HepG2 (cell line): ENCODE measurements around the gene KLF7. TPM values are rescaled to one million over a fixed set of nuclear protein-coding genes. Genes with fewer than 3 reads are reported as not detected.

Experiments used
- ATAC-seq: fragments of 200-7000 bp; cut with Tn5 transposase; 3 replicates; pipeline ENCODE4 v1.9.1; 2020; ENCODE audit warnings: mild to moderate bottlenecking, moderate library complexity
- BruUV-seq: library from RNA; stranded (reverse); fragments of 400-500 nt; replicated peaks from 2 replicates; lab custom pipeline; 2021; lab: Mats Ljungman, UMichigan
- CTCF ChIA-PET: fragments of 300-600 bp; formaldehyde crosslinking; extraction: SDS; loops from one replicate; lab custom pipeline; 2021; ENCODE audit warnings: low total read pairs, inconsistent platforms, low intra/inter-chr PET ratio; lab: Yijun Ruan, JAX
- POLR2A ChIA-PET: fragments of 350-600 bp; sonication (Branson Sonifier 250); formaldehyde crosslinking; loops from one replicate; lab custom pipeline; 2020; ENCODE audit warnings: antibody characterized with exemption, inconsistent platforms; lab: Yijun Ruan, JAX
- DNase-seq: peaks from one replicate; pipeline ENCODE4 v3.0.0-alpha.2; 2015; ENCODE audit warnings: low spot score
- FAIRE-seq: peaks from 3 replicates; lab custom pipeline; 2011; peaks lifted over from hg19 to GRCh38; lab: Jason Lieb, UNC
- H2AFZ ChIP-seq: one replicate; pipeline ENCODE4 v1.6.1; 2011; ENCODE audit warnings: low read length, inconsistent platforms
- H3K27ac ChIP-seq: fragments of 300-600 bp; 3 replicates; pipeline ENCODE4 v1.8.0; 2011; ENCODE audit warnings: mixed run types, mild to moderate bottlenecking, mixed read lengths, low read length, inconsistent platforms; ENCODE audit not compliant: insufficient read depth; ENCODE audit errors: extremely low read length
- H3K27me3 ChIP-seq, 2 experiments: fragments of 200-600 bp in 1 of 2; 2 replicates in 1 of 2; 3 replicates in 1 of 2; pipeline versions ENCODE4 v1.6.0 to v1.8.0; 2011; ENCODE audit warnings: low read length in 2 of 2, mild to moderate bottlenecking in 2 of 2, moderate library complexity in 2 of 2, inconsistent platforms in 1 of 2; ENCODE audit not compliant: insufficient read depth in 2 of 2, control insufficient read depth in 1 of 2
- H3K36me3 ChIP-seq, 2 experiments: fragments of 200-600 bp in 1 of 2; replicated peaks in 1 of 2; 2 replicates in 1 of 2; 3 replicates in 1 of 2; pipeline versions ENCODE4 v1.5.1 to v1.8.0; 2011; ENCODE audit warnings: low read length in 2 of 2, inconsistent platforms in 1 of 2; ENCODE audit not compliant: insufficient read depth in 2 of 2, control insufficient read depth in 1 of 2
- H3K4me1 ChIP-seq: 2 replicates; pipeline ENCODE4 v1.5.1; 2012; ENCODE audit warnings: low read length, inconsistent platforms; ENCODE audit not compliant: insufficient read depth
- H3K4me2 ChIP-seq: 2 replicates; pipeline ENCODE4 v1.6.0; 2011; ENCODE audit warnings: low read depth, low read length, inconsistent platforms
- H3K4me3 ChIP-seq, 3 experiments: fragments of 200-600 bp in 1 of 3; sonication (generic), shearing (Covaris generic) in 1 of 3; replicated peaks in 1 of 3; 2 replicates each; pipeline ENCODE4 v1.5.1; 2011 to 2016; ENCODE audit warnings: low read length in 3 of 3, inconsistent platforms in 2 of 3, low read depth in 2 of 3, mild to moderate bottlenecking in 2 of 3, control low read depth in 1 of 3, mixed read lengths in 1 of 3; ENCODE audit not compliant: insufficient read depth in 1 of 3
- H3K79me2 ChIP-seq: one replicate; pipeline ENCODE4 v1.6.1; 2011; ENCODE audit warnings: low read length, inconsistent platforms; ENCODE audit not compliant: insufficient read depth
- H3K9ac ChIP-seq: 2 replicates; pipeline ENCODE4 v1.6.0; 2011; ENCODE audit warnings: mild to moderate bottlenecking, low read depth, low read length, inconsistent platforms; ENCODE audit not compliant: insufficient read depth
- H3K9me3 ChIP-seq: 2 replicates; pipeline ENCODE4 v1.5.1; 2012; ENCODE audit warnings: mild to moderate bottlenecking, low read length
- H4K20me1 ChIP-seq: 2 replicates; pipeline ENCODE4 v1.6.0; 2011; ENCODE audit warnings: inconsistent platforms, mild to moderate bottlenecking, low read length, moderate library complexity; ENCODE audit not compliant: insufficient read depth
- CEBPG ChIP-seq: IDR thresholded peaks from 2 replicates; pipeline ENCODE4 v1.6.1; 2016
- DRAP1 ChIP-seq: IDR thresholded peaks from 2 replicates; pipeline ENCODE4 v1.6.1; 2016; ENCODE audit warnings: missing genetic modification reagents, missing compliant biosample characterization
- HIC2 ChIP-seq: sonication (generic); formaldehyde crosslinking; IDR thresholded peaks from 2 replicates; pipeline ENCODE4 v1.9.0; 2022; ENCODE audit warnings: low read depth, missing genetic modification reagents
- MXD3 ChIP-seq: IDR thresholded peaks from 2 replicates; pipeline ENCODE4 v1.6.1; 2016; ENCODE audit warnings: mild to moderate bottlenecking, missing biosample characterization, missing genetic modification reagents
- NPAS2 ChIP-seq: sonication (generic); formaldehyde crosslinking; IDR thresholded peaks from 2 replicates; pipeline ENCODE4 v1.8.0; 2022; ENCODE audit warnings: mild to moderate bottlenecking, missing genetic modification reagents, borderline replicate concordance
- NR2F2 ChIP-seq: IDR thresholded peaks from 2 replicates; pipeline ENCODE4 v1.6.1; 2012; ENCODE audit warnings: low read depth, inconsistent platforms, borderline replicate concordance
- PHF5A ChIP-seq: IDR thresholded peaks from one replicate; pipeline ENCODE4 v1.6.1; 2018; ENCODE audit warnings: low read depth, missing genetic modification reagents; ENCODE audit not compliant: unreplicated experiment
- SAFB2 ChIP-seq: sonication (generic); formaldehyde crosslinking; IDR thresholded peaks from 2 replicates; pipeline ENCODE4 v1.5.1; 2020; ENCODE audit warnings: missing genetic modification reagents, low read depth, mild to moderate bottlenecking, borderline replicate concordance
- SCMH1 ChIP-seq: sonication (generic); formaldehyde crosslinking; IDR thresholded peaks from 2 replicates; pipeline ENCODE4 v1.9.0; 2021; ENCODE audit warnings: missing genetic modification reagents, mild to moderate bottlenecking, borderline replicate concordance
- SIX1 ChIP-seq: sonication (generic); formaldehyde crosslinking; IDR thresholded peaks from 2 replicates; pipeline ENCODE4 v1.4.0; 2020; ENCODE audit warnings: missing genetic modification reagents, borderline replicate concordance
- TBL1XR1 ChIP-seq: fragments of 150-350 bp; IDR thresholded peaks from 2 replicates; pipeline ENCODE4 v1.6.1; 2014; ENCODE audit warnings: borderline replicate concordance, low read length; ENCODE audit not compliant: partially characterized antibody
- YEATS2 ChIP-seq: sonication (generic); formaldehyde crosslinking; IDR thresholded peaks from 2 replicates; pipeline ENCODE4 v1.4.0; 2020; ENCODE audit warnings: missing genetic modification reagents, borderline replicate concordance
- ZNF136 ChIP-seq: sonication (generic); formaldehyde crosslinking; IDR thresholded peaks from 2 replicates; pipeline ENCODE4 v1.8.1; 2022; ENCODE audit warnings: low read depth, mild to moderate bottlenecking, moderate library complexity, missing genetic modification reagents
- ZNF343 ChIP-seq: sonication (generic); formaldehyde crosslinking; IDR thresholded peaks from 2 replicates; pipeline ENCODE4 v1.4.0; 2020; ENCODE audit warnings: mild to moderate bottlenecking, missing genetic modification reagents
- ZNF589 ChIP-seq: sonication (generic); formaldehyde crosslinking; conservative IDR thresholded peaks from 2 replicates; pipeline ENCODE4 v1.8.0; 2022; ENCODE audit warnings: mild to moderate bottlenecking, moderate library complexity, missing genetic modification reagents
- ZNF770 ChIP-seq: sonication (generic); formaldehyde crosslinking; IDR thresholded peaks from 2 replicates; pipeline ENCODE4 v1.5.0; 2020; ENCODE audit warnings: mild to moderate bottlenecking, missing genetic modification reagents
- ZNF878 ChIP-seq: sonication (generic); formaldehyde crosslinking; IDR thresholded peaks from 2 replicates; pipeline ENCODE4 v1.8.1; 2023; ENCODE audit warnings: mild to moderate bottlenecking, missing genetic modification reagents, moderate library complexity
- ZZZ3 ChIP-seq: sonication (generic); formaldehyde crosslinking; IDR thresholded peaks from 2 replicates; pipeline ENCODE4 v1.4.0; 2020; ENCODE audit warnings: missing genetic modification reagents, mild to moderate bottlenecking, borderline replicate concordance
- WGBS: methylation state at CpG from one replicate; pipeline ENCODE4 v1.1.6; 2017; ENCODE audit warnings: low lambda C conversion rate; 5-methylcytosine and 5-hydroxymethylcytosine counted together
- in situ Hi-C: cut with HindIII; loops from 2 replicates; pipeline ENCODE4 v1.10.0; 2017; ENCODE audit warnings: low pct_unique_long_range_greater_than_20kb; ENCODE audit not compliant: extremely low pct_ligation_motif_present
- intact Hi-C: fragments of 100-400 bp; cut with micrococcal nuclease; formaldehyde crosslinking; loops from one replicate; pipeline ENCODE4 v1.10.0; 2022; ENCODE audit not compliant: unreplicated experiment
- polyA plus RNA-seq, 8 experiments: library from polyadenylated mRNA; depleted of rRNA in 3 of 8; stranded (reverse) in 7 of 8; unstranded in 1 of 8; fragments of >200 nt; fragmentation: Illumina TruSeq in 4 of 8; extraction: Trizol in 4 of 8; gene quantifications; 2 replicates each; pipeline versions ENCODE4 v1.2.1 to v1.2.3, GENCODE V29; 2011 to 2016; ENCODE audit warnings: low read depth in 4 of 8, missing spikeins in 1 of 8, mixed read lengths in 1 of 8; ENCODE audit not compliant: insufficient read depth in 1 of 8
- total RNA-seq, 5 experiments: library from RNA; depleted of rRNA; stranded (reverse); fragments of >200 nt; fragmentation: Illumina TruSeq; extraction: Trizol; gene quantifications; 2 replicates each; pipeline ENCODE4 v1.2.3, GENCODE V29; 2016; ENCODE audit warnings: low read depth in 1 of 5

Gene KLF7
- total and polyA plus RNA-seq, 2 of the 13 experiments (the other 11 are each of a cell fraction or from before 2014, with no cell fraction given), result 2.6 to 5.4 TPM

GRCh38 chr2:207166349-207167098, 776 bp upstream of the KLF7 start:
- Histone ChIP-seq H3K36me3 (no peaks in the 10 kb centered on the region), H3K27ac (peak overlapping the region; percentile 96), H3K4me2 (peak overlapping the region; percentile 95), H3K79me2 (peaks cover 9% of the 10 kb centered on the region), H3K9ac (peak overlapping the region; percentile 98), H2AFZ (no peak overlapping the region), H3K4me1 (peaks cover 41% of the 10 kb centered on the region), H4K20me1 (peaks cover 5% of the 10 kb centered on the region; the same call in 1 of the 2 replicates), H3K4me3 (peak overlapping the region; percentile 56 to 78 (median 69)), H3K9me3 (no peaks in the 10 kb centered on the region), H3K27me3 (peaks cover 0 to 4% of the 10 kb centered on the region in 2 experiments; a peak in 2 of 5 replicates)
- 3% methylated on average over 63 of the region's 86 CpGs for WGBS
- in situ Hi-C loops, result no loop called here
- BruUV-seq, result no TSS peak
- FAIRE-seq (no peak), DNase-seq (peak; percentile 32), ATAC-seq (peak; percentile 62)
- intact Hi-C loops, result loop anchor here (10.0 kb wide), 3 partner anchors 122 to 308 kb away; no protein-coding TSS in a partner anchor
- ChIA-PET CTCF (no interaction called here), POLR2A (interaction anchor here (0.6 to 1.8 kb wide), 14 partner anchors 10 to 545 kb away, joined by 3 to 9 read pairs (median 4); partner anchors contain the start of genes CCNYL1, CREB1, FASTKD2 and MDH1B)
- TF ChIP-seq CEBPG (CRISPR knock-in tag) (no peak), ZZZ3 (no peak), ZNF589 (0 out of 2 replicates have a peak, but pooled peaks have one; percentile 39), DRAP1 (CRISPR knock-in tag) (no peak), ZNF770 (CRISPR knock-in tag) (no peak), MXD3 (CRISPR knock-in tag) (peak; percentile 87; the same call in 1 of the 2 replicates), SIX1 (no peak), PHF5A (CRISPR knock-in tag) (no peak), NPAS2 (CRISPR knock-in tag) (no peak), ZNF878 (CRISPR knock-in tag) (0 out of 2 replicates have a peak, but pooled peaks have one; percentile 69), ZNF136 (CRISPR knock-in tag) (no peak), NR2F2 (no peak), YEATS2 (CRISPR knock-in tag) (0 out of 2 replicates have a peak, but pooled peaks have one; percentile 6), ZNF343 (CRISPR knock-in tag) (peak; percentile 81; the same call in 1 of the 2 replicates), HIC2 (CRISPR knock-in tag) (no peak), TBL1XR1 (peak; percentile 30), SAFB2 (no peak; the same call in 1 of the 2 replicates), SCMH1 (CRISPR knock-in tag) (no peak)
